KOPT-K1 (cell line): Measurements from ENCODE around the gene SASH1.

Experiments used
- H3K27ac ChIP-seq: fragments of 200-600 bp; sonication (generic); 2 replicates; pipeline ENCODE4 v1.5.1; 2016; ENCODE audit warnings: antibody characterized with exemption, mild to moderate bottlenecking, low read depth, low read length; ENCODE audit not compliant: poor library complexity, severe bottlenecking
- H3K36me3 ChIP-seq: fragments of 200-600 bp; sonication (generic); 2 replicates; pipeline ENCODE4 v1.5.1; 2017; ENCODE audit warnings: antibody characterized with exemption, mild to moderate bottlenecking, low read length, moderate library complexity; ENCODE audit not compliant: insufficient read depth
- H3K9me3 ChIP-seq: fragments of 200-600 bp; sonication (generic); 2 replicates; pipeline ENCODE4 v1.5.1; 2017; ENCODE audit warnings: antibody characterized with exemption, low read length, mild to moderate bottlenecking; ENCODE audit not compliant: insufficient read depth, poor library complexity, severe bottlenecking

The SASH1 gene

DNA sequence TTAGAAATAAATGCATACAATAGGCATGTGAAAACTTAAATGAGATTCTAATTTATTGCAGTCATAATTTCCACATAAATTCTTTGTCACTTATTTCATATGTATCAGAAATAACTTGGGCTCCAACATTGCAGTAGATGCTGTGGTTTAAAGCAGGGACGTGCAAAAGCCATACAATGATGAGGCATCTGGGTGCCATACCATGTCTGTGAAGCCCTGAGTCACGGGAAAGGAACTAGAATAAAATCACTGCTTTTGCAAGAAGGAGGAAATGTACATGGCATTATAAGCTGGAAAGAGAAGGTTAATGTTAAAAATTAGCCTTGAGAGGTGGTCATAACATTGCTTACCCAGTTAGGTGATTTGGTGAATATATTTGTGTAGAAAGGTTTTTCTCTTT lies 180.4 kb downstream of the SASH1 start:
- Histone ChIP-seq H3K9me3 (no peaks in the 10 kb centered on the region), H3K27ac (no peak overlapping the region), H3K36me3 (no peaks in the 10 kb centered on the region)

DNA sequence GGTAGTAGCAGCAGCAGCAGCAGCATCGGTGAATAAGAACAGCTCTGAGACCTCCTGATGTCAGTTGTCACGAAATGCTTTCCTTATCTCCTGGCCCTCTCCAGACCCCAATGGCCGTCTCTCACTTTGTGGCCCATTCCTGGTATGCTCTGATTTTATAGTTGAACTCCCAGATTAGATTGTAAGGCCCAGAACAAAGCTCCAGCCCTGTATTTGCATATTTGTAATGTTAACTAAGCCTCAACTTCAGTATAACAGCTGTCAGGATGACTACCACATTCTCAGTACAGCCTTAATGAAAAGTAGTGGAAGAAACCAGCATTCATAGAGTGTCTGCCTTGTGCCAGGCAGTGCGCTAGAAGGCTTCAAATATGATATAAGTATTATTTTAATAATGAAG lies 180.9 kb downstream of the SASH1 start:
- no peaks in the 10 kb centered on the region for H3K36me3 ChIP-seq
- H3K27ac ChIP-seq = no peak overlapping the region

GRCh38 chr6:148524471-148524882 lies 181.8 kb downstream of the SASH1 start:
- Histone ChIP-seq H3K27ac (no peak overlapping the region), H3K36me3 (no peaks in the 10 kb centered on the region), H3K9me3 (no peaks in the 10 kb centered on the region)

More for the DNA sequence above, 180.9 kb downstream of the SASH1 start:
- H3K9me3 ChIP-seq = no peaks in the 10 kb centered on the region

DNA sequence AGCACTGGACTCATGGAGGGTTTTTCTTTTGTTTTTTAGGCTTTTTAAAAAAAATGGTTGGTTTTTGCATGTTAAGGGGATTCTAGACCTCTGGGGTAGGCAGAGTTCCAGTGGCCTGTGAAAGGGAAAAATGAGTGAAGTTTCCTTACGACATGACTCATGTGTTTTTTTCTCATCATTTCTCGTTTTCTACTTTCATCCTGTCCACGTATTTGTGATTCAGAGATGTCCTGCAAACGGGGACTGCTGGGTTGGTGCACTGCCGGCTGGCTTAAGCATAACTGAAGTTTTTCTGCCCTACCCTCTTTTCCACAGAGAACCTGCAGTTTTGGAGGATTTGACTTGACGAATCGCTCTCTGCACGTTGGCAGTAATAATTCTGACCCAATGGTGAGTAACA lies 182.3 kb downstream of the SASH1 start:
- H3K36me3 ChIP-seq = no peaks in the 10 kb centered on the region
- no peaks in the 10 kb centered on the region for H3K9me3 ChIP-seq
- no peak overlapping the region for H3K27ac ChIP-seq

- no peaks in the 10 kb centered on the region for H3K36me3 ChIP-seq
- no peaks in the 10 kb centered on the region for H3K9me3 ChIP-seq
- no peak overlapping the region for H3K27ac ChIP-seq
These were observed 182.8 kb downstream of the SASH1 start for GRCh38 chr6:148525453-148525852.

DNA sequence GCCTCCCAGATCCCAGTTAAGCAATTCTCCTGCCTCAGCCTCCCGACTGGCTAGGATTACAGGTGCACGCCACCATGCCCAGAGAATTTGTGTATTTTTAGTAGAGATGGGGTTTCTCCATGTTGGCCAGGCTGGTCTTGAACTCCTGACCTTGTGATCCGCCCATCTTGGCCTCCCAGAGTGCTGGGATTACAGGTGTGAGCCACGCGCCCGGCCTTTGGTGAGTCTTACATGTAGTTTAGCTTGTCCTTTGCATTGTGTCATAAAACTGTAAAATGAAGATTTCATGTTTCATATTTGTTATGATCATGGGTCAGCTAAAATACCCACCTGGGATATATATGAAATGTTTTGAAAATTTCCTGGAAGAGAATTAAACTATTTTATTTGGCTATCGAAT lies 183.5 kb downstream of the SASH1 start:
- H3K27ac ChIP-seq = no peak overlapping the region

GRCh38 chr6:148528292-148528691 lies 185.7 kb downstream of the SASH1 start:
- Histone ChIP-seq H3K36me3 (no peaks in the 10 kb centered on the region), H3K9me3 (no peaks in the 10 kb centered on the region), H3K27ac (no peak overlapping the region)

More for the DNA sequence above, 183.5 kb downstream of the SASH1 start:
- H3K36me3 ChIP-seq = no peaks in the 10 kb centered on the region
- no peaks in the 10 kb centered on the region for H3K9me3 ChIP-seq

- no peaks in the 10 kb centered on the region for H3K9me3 ChIP-seq
- no peaks in the 10 kb centered on the region for H3K36me3 ChIP-seq
- no peak overlapping the region for H3K27ac ChIP-seq
These were observed 186.4 kb downstream of the SASH1 start for GRCh38 chr6:148529010-148529409.

- Histone ChIP-seq H3K9me3 (no peaks in the 10 kb centered on the region), H3K27ac (no peak overlapping the region), H3K36me3 (no peaks in the 10 kb centered on the region)
These were observed 187.8 kb downstream of the SASH1 start for GRCh38 chr6:148530394-148530953.

GRCh38 chr6:148530976-148531375 lies 188.3 kb downstream of the SASH1 start:
- Histone ChIP-seq H3K27ac (no peak overlapping the region), H3K36me3 (no peaks in the 10 kb centered on the region), H3K9me3 (no peaks in the 10 kb centered on the region)

DNA sequence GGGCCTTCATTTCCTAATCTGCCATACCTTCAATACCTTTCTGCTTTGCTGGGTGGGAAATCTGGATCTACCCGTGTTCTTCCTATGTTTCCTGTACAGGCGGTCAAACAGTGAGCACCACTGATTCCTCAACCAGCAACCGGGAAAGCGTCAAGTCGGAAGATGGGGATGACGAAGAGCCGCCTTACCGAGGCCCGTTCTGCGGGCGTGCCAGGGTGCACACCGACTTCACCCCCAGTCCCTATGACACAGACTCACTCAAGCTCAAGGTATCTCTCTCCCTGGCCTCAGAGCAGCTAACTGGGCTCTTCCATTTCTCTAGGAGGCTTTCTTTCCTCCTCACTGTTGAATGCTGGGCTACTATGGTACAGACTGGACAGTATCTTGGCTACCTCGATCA lies 190.1 kb downstream of the SASH1 start:
- Histone ChIP-seq H3K27ac (no peak overlapping the region), H3K9me3 (no peaks in the 10 kb centered on the region), H3K36me3 (no peaks in the 10 kb centered on the region)

- Histone ChIP-seq H3K9me3 (no peaks in the 10 kb centered on the region), H3K36me3 (no peaks in the 10 kb centered on the region), H3K27ac (no peak overlapping the region)
These were observed 190.9 kb downstream of the SASH1 start for GRCh38 chr6:148533309-148534107.

DNA sequence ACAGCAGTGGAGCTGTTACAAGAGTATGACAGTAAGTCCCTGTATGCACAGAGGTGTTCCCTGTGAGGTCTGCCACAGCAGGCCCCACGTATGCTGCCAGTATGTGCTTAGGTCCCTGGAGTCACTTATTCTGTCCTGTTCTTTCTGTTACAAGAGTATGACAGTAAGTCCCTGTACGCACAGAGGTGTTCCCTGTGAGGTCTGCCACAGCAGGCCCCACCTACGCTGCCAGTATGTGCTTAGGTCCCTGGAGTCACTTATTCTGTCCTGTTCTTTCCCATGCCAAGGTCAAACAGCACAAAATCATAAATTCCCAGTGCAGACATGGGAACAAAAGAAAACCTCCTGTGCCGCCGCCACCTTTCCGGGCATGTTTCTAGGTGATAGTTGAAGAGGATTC lies 192.2 kb downstream of the SASH1 start:
- H3K9me3 ChIP-seq = no peaks in the 10 kb centered on the region
- H3K27ac ChIP-seq = no peak overlapping the region
- no peaks in the 10 kb centered on the region for H3K36me3 ChIP-seq

GRCh38 chr6:148535381-148535780 lies 192.7 kb downstream of the SASH1 start:
- Histone ChIP-seq H3K27ac (no peak overlapping the region), H3K36me3 (no peaks in the 10 kb centered on the region)

DNA sequence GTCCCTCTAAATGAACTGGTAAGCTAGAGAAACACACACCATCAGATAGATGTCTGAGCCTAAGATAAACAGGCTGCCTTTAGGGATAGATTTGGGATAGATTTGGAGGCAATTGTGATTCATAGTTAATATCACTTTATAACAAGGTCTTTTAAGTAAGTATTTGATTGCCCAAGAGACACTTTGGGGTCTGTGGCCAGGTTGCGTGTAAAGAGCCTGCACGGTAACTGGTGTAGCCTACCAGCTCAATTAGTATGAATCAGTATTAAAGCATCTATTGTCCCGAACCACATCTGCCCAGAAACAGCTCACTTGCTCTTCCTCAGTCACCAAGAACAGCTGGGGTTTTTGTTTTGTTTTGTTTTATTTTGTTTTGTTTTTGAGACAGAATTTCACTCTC lies 193.3 kb downstream of the SASH1 start:
- no peak overlapping the region for H3K27ac ChIP-seq
- no peaks in the 10 kb centered on the region for H3K36me3 ChIP-seq
- no peaks in the 10 kb centered on the region for H3K9me3 ChIP-seq

More at GRCh38 chr6:148535381-148535780, 192.7 kb downstream of the SASH1 start:
- H3K9me3 ChIP-seq = no peaks in the 10 kb centered on the region
